ENCODE measurements around the gene NES.
A peak's percentile ranks its signal among the peaks of the same experiment; 100 is the strongest.

Gene NES

GRCh38 chr1:156703741-156704140 lies 26.5 kb upstream of the NES start:
- no peak for DNase-seq (ENCODE audit: low read depth in 2 of 2)

DNA sequence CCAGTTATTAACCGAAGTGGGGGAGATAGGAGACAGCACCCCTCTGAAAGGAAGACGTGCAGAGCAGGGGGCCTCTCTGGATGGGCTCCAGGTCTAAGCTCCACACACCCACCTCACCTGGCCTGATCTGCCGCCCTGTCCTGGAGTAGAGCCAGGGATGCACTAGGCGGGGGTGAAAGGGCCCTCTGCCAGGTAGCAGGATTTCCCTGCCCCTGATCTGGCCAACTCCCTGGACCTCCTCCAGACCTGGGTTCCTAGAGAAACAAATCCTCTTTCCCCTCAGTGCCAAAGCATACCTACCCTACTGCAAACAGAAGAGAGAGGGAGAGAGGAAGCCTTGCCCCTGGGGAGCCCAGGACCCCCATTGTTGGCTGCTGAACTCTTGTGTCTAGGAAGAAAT lies 26.1 kb upstream of the NES start:
- no peak for DNase-seq (ENCODE audit: low read depth in 2 of 2)

GRCh38 chr1:156700736-156701531 lies 23.7 kb upstream of the NES start:
- DNase-seq (ENCODE audit: low read depth in 2 of 2), result no peak

- DNase-seq (ENCODE audit: low read depth in 2 of 2), result no peak
These were observed 21.8 kb upstream of the NES start for GRCh38 chr1:156698995-156699394.

DNA sequence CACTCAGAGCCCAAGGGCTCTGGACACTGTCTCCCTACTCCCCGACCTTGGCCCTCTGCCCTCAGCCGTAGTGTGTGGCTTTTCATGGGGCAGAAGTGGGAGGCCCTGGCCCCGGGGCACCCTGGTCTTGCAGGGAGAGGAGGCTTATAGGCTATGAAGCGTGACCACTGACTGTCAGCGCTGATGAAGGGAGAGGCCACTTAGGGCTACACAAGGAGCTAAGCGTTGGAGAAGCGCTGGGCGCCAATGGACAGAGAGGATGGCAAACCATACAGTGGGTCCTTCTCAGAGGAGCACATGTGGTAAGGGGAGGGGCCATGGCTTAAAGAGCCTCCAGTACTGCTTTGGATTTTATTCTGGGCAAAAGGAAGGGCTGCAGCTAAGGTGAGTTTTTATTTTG lies 20.3 kb upstream of the NES start:
- DNase-seq (ENCODE audit: low read depth in 2 of 2), result no peak

GRCh38 chr1:156696755-156697154 lies 19.5 kb upstream of the NES start:
- no peak for DNase-seq (ENCODE audit: low read depth in 2 of 2)

GRCh38 chr1:156694690-156694962 lies 17.4 kb upstream of the NES start:
- no peak for DNase-seq (ENCODE audit: low read depth in 2 of 2)

DNA sequence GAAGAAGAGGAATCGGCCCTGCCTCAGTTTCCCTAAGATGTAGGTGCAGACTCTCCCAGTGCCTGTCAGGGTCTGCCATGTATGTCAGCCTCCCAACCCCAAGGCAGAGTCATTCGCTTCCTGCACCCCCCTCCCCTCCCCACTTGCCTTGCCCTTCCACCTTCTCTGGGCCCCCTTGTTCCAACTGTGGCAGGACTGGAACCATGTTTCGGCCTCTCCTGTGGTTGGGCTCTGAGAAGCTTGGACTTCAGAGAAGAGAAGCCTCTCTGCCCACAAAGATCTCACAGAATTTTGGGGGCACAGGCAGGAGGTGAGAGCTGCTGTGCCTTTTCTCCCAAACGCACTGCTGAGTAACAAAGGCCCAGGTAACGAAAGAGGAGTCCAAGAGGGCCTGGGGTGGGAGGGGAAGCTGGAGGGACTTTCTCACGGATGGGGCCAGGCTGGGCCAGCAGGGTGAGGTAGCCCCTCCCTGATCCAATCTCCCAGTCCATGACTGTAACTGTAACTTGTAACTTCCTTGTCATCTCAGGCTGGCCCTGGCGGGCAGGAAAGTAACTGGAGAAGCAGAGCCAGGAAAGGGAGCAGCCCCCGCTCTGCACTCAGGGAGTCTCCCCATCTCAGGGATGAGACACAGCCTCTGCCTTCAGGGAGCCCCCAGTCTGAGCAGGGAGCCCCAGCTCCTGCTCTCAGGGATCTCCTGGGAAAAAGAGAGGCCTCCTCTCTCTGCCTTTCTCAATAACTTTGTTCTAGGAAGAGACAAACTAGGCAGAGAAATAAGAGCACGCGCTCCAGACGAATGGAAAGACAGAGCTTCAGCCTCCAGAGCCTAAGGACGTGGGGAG lies 16.9 kb upstream of the NES start:
- no peak for DNase-seq (ENCODE audit: low read depth in 2 of 2)

DNA sequence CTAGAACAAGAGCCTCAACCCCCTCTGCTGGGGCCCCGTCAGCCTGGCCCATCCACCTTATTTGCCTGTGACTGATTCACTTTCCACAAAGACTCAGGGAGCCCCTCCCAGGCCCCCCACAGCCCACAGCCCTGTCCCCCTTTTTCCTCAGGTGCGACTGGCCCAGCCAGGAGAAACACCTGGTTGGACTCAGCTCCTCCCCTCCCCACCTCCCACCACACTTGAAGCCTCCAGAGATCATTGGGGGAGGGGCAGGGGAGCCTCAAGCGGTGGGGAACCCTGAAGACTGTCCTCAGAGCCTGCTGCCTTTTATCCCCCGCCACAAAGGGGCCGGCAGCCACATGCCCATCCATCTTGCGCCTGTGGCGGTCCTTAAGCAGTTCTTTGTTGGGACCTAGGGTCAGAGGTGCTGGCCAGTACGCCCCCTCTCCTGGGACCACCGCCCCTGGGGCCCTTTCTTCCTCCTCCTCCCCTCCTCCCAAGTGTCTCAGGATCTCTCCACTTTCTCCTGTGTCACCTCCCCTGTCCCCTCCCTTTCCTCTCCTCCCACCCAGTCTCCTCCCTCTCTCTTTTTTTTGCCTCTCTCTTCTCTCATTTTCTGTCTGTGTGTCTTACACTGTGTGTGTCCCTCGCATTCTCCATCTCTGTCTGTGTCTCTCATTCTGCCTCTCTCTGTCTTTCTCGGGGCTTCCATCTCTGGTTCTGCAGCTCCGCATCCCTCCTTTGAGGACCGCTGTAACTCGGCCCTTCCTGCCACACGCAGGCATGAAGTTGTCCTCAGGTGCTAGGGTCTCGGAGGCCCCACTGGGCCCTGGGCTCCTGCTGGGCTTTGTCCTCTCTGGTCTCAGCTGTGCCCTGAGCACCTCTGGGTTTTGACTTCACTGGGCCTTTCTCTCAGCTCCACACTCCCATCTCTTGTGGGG lies 16.0 kb upstream of the NES start:
- no peak for DNase-seq (ENCODE audit: low read depth in 2 of 2)

DNA sequence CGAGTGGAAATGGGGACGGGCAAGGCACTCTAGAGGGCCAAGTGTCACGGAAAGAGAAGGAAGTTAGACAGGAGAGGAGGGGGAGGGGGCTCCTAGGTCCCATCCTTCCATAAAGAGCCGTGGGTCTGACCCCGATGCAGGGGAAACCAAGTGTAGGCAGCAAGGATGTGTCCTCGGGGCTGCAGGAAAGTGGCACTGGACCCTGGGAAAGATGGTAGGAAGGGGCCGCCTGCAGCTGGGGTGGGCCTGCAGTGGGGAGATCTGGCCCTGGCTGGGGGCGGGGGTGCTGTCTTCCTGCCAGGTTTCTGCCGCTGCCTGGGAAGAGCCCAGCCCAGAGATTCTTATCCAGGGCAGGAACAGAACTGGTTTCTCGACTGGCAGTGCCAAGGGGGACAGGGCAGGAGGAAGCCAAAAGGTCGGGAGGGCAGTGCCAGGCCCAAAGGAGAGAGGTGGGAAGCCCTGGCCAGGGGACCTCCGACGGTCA lies 15.3 kb upstream of the NES start:
- DNase-seq (ENCODE audit: low read depth in 2 of 2), result no peak

DNA sequence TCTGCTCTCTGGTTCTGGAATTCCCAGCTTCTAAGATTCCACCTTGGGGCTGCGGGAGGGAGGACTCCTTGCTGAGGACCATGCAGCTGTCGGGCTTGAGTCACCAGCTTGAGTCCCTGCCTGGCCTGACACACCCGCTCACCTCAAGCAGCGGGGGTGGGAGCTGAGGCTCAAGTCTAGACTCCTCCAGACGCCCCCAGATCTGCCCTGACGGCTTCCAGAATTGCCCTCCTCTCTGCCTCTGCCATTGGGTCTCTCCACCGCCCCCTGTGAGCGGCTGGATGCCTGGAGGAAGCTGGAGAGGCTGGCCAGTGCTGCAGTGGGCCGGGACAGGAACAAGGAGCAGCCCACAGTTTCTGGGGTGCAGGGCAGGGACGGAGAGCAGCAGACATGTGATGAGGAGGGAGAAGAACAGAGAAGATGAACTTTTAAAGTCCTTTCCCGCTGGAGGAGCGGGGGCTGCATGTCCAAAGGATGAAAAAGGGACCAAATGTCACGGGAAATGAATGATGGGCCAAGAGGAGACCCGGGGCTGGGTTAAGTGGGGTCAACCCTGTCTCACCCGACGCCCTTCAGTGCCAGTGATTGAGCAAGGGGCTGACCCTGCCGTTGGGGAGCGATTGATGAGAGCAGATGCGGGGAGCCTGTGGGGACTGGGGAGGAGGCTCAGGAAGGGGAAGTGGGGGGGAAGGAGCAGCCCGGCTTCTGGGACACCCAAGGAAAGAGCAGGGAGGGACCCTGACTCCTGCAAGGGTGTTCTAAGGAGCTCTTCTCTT lies 14.6 kb upstream of the NES start:
- no peak for DNase-seq (ENCODE audit: low read depth in 2 of 2)

GRCh38 chr1:156691191-156691590 lies 14.0 kb upstream of the NES start:
- DNase-seq (ENCODE audit: low read depth in 2 of 2), result no peak

GRCh38 chr1:156690675-156691036 lies 13.4 kb upstream of the NES start:
- DNase-seq (ENCODE audit: low read depth in 2 of 2), result no peak

DNA sequence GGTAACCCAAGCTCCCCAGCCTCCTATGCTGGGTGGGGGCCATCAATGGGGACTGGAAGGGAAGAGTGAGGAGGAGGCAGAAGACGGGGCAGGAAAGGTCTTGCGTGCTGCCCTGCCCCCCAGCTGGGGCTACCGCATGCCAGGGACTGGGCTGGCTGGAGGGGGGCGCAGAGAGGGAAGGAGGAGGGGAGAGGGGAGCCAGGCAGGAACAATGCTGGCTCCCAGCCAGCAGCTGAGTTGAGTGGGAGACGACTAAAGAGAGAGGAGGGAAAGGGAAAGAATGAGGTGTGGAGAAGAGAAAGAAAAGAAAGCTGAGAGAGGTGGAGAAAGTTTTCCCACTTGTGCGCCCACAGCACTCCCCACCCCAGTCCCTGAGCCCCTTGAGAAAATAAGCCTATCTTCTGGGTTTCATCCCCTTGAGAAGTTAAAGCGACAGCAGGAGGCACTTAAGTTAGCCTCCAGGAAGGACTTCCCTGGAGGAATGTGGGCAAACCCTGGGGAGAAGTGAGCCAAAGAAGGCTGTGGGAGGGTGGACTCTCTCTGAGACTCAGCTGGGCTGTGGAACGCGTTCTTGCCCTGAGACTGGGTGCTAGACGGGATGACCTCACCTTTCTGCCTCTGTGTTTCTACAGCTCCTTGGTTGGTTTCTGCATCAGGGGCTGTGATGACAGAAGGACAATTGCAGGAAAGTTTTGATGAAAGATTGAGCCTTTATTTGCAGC lies 12.9 kb upstream of the NES start:
- DNase-seq (ENCODE audit: low read depth in 2 of 2), result no peak

- DNase-seq (ENCODE audit: low read depth in 2 of 2), result peak; percentile 41 to 53
These were observed 12.1 kb upstream of the NES start for GRCh38 chr1:156689035-156689952.

- no peak for DNase-seq (ENCODE audit: low read depth in 2 of 2)
These were observed 7.1 kb upstream of the NES start for GRCh38 chr1:156684227-156684782.

DNA sequence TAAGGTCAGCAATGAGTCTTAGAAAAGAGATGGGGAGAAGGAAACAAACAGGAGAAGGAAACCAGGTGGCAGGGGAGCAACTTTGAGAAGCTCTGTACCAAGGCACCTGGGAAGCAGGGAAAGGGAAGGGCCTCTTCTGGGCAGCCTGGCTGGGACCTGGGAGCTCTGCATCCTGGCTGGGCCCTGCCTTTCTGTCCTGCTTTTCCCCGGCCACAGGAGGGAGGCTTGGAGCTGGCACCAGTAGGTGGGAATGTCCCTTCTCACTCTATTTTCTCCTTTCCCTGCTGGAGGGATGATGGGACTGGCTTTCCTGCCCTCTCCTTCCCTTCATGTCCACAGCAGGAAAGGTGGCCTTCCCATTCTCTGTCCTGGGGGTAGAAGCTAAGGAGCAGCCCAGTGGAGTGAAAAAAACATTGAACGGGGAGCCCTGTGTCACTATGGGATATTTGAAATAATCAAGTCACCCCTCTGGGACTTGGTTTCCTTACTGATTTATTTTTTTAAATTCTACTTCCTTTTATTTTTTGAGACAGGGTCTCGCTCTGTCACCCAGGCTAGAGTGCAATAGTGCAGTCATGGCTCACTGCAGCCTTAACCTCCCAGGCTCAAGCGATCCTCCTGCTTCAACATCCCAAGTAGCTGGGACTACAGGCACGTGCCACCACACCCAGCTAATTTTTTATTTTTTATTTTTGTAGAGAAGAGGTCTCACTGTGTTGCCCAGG lies 5.1 kb upstream of the NES start:
- DNase-seq (ENCODE audit: low read depth in 2 of 2), result no peak

GRCh38 chr1:156681196-156681960 lies 4.2 kb upstream of the NES start:
- DNase-seq (ENCODE audit: low read depth in 2 of 2), result no peak

Data from stimulated activated CD8-positive, alpha-beta memory T cell treated with anti-CD3 and anti-CD28 coated beads, Interleukin-2, amount 100 ng/mL, for 1 hour (primary cell).